Glutamatergic neuron (in vitro differentiated cells): Measurements from ENCODE around the gene SMIM22. TPM values are rescaled to one million over a fixed set of nuclear protein-coding genes. Genes with fewer than 3 reads are reported as not detected.

ENCODE experiments used
- DNase-seq: peaks from one replicate; pipeline ENCODE4 v3.0.0; 2022
- H3K27ac Mint-ChIP-seq: one replicate; pipeline ENCODE4 v1.8.0; 2020; ENCODE audit warnings: mild to moderate bottlenecking, mixed read lengths, inconsistent platforms; ENCODE audit not compliant: unreplicated experiment
- H3K27me3 Mint-ChIP-seq: one replicate; pipeline ENCODE4 v1.8.0; 2020; ENCODE audit warnings: mild to moderate bottlenecking, moderate library complexity, mixed read lengths, inconsistent platforms; ENCODE audit not compliant: unreplicated experiment
- H3K36me3 Mint-ChIP-seq: one replicate; pipeline ENCODE4 v1.8.0; 2020; ENCODE audit warnings: mild to moderate bottlenecking, mixed read lengths, inconsistent platforms; ENCODE audit not compliant: unreplicated experiment
- H3K4me1 Mint-ChIP-seq: one replicate; pipeline ENCODE4 v1.8.0; 2020; ENCODE audit warnings: mild to moderate bottlenecking, low read depth, mixed read lengths, inconsistent platforms; ENCODE audit not compliant: unreplicated experiment
- H3K4me3 Mint-ChIP-seq: one replicate; pipeline ENCODE4 v1.8.0; 2020; ENCODE audit warnings: mild to moderate bottlenecking, mixed read lengths, inconsistent platforms; ENCODE audit not compliant: unreplicated experiment
- H3K9me3 Mint-ChIP-seq: one replicate; pipeline ENCODE4 v1.8.0; 2020; ENCODE audit warnings: mild to moderate bottlenecking, moderate library complexity, mixed read lengths, inconsistent platforms; ENCODE audit not compliant: unreplicated experiment
- total RNA-seq: library from RNA; stranded (reverse); fragmentation: NEBNext Ultra II Directional; extraction: Animal tissue kit (Norgen Biotek cat#: 25700); gene quantifications from one replicate; pipeline ENCODE4 v1.2.1, GENCODE V29; 2021; ENCODE audit not compliant: unreplicated experiment
- TF ChIP-seq, protein P1 (sequence below): fragments of 200-600 bp; sonication (generic); IDR thresholded peaks from one replicate; pipeline ENCODE4 v1.5.0; 2021; ENCODE audit not compliant: partially characterized antibody, unreplicated experiment

SMIM22 gene
- total RNA-seq, 1 donor from 2014 or later: not detected

DNA sequence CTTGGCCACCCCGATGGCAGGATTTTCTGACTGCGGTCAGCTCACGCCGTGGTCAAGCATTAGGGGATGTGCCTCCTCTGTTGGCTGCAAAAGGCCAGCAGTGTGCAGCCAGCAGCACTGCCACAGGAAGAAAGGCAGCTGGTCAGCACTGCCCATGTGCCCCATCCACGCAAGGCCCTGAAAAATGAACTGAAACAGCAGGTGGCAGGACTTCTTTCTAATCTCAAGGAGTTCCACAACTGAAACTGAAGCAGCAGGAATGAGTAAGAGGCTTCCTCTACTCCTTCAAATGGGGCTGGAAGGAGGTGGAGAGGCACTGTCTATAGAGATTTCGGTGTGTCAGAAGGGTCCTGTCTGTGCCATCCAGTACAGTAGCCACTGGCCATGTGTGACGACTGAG, 31.4 kb upstream of the SMIM22 start:
- H3K4me3 Mint-ChIP-seq: no peak overlapping the region
- TF ChIP-seq, protein P1, sequence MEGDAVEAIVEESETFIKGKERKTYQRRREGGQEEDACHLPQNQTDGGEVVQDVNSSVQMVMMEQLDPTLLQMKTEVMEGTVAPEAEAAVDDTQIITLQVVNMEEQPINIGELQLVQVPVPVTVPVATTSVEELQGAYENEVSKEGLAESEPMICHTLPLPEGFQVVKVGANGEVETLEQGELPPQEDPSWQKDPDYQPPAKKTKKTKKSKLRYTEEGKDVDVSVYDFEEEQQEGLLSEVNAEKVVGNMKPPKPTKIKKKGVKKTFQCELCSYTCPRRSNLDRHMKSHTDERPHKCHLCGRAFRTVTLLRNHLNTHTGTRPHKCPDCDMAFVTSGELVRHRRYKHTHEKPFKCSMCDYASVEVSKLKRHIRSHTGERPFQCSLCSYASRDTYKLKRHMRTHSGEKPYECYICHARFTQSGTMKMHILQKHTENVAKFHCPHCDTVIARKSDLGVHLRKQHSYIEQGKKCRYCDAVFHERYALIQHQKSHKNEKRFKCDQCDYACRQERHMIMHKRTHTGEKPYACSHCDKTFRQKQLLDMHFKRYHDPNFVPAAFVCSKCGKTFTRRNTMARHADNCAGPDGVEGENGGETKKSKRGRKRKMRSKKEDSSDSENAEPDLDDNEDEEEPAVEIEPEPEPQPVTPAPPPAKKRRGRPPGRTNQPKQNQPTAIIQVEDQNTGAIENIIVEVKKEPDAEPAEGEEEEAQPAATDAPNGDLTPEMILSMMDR: no peak
- H3K27ac Mint-ChIP-seq: no peak overlapping the region
- H3K9me3 Mint-ChIP-seq: peaks cover 3% of the 10 kb centered on the region
- H3K4me1 Mint-ChIP-seq: peaks cover 7% of the 10 kb centered on the region
- no peaks in the 10 kb centered on the region for H3K36me3 Mint-ChIP-seq
- H3K27me3 Mint-ChIP-seq: no peaks in the 10 kb centered on the region
- DNase-seq: no peak

DNA sequence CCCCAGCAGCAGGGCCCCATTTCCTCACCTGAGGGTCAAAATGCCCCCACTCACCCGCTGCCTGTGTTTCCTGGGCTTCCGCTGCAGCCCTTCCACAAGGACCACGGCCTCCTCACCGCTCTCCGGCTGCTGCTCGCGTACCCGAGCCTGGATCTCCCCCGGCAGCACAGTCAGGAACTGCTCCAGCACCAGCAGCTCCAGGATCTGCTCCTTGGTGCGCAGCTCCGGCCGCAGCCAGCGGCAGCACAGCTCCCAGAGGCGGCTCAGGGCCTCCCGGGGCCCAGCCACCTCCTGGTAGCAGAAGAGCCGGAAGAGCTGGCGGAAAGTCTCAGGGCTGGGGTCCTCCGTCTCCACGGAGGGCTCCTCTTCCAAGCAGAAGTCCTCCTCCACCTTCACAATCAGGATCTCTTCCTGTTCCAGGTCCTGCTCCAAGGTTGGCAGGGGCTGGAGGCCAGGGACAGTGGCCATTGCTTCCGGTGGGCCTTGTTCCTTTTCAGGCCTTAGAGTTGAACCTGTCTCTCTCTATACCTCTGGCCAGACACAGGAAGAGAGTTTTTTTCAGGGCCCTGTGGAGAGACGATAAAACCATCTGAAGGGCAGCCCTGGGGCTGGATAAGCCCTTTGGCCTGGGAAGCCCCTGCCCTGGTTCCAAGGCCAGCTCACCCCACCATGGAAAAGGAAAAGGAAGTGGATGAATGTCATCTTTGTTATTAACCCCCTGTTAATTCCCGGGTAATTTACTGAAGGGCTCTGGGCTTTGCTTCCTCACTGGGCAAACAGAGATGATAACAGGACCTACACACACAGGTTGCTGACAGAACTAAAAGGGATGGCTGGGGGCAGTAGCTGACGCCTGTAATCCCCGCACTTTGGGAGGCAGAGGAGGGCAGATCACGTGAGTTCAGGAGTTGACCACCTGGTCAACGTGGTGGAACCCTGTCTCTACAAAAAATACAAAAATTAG, 29.4 kb upstream of the SMIM22 start:
- TF ChIP-seq, protein P1: no peak
- Mint-ChIP-seq H3K9me3 (peaks cover 5% of the 10 kb centered on the region), H3K27me3 (no peaks in the 10 kb centered on the region), H3K27ac (peak overlapping the region; percentile 70), H3K36me3 (no peaks in the 10 kb centered on the region), H3K4me1 (peaks cover 7% of the 10 kb centered on the region), H3K4me3 (peak overlapping the region; percentile 85)
- DNase-seq: no peak

DNA sequence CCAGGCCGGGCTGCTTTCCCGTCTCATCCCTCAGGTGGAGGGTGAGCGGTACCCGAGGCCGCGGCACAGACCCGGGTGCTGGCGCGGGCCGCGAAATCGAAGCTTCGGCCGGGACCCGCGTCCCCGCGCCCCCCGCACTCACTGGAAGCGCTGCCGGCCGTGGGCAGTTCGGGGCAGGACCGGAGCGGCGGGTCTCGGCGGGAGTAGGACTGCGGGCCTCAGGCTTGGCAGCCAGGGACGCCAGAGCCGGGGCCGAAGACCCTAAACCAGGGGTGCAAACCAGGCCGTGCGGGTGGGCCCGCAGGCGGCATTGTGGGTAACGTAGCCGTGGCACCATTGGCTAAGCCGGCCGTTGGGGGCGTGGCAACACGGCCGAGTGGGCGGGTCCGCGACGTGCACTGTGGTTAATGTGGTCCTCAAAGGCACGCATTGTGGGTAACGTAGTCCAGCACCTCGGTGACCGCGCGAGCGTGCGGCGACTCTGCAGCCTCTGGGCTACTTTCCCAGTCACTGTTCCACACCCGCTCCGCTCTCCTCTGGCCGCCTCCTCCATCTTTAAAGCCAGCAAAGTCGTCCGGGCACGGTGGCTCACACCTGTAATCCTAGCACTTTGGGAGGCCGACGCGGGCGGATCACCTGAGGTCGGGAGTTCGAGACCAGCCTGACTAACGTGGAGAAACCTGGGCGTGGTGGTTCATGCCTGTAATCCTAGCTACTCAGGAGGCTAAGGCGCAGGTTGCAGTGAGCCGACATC, 28.1 kb upstream of the SMIM22 start, which contains the start of gene ZNF500:
ZNF500 (minus strand) TSS at position 288 of the 754 bp plus-strand sequence. CDS start 1,184 bp downstream, outside the sequence.
- H3K27ac Mint-ChIP-seq: peak within 1 kb of the TSS; percentile 70
- no peaks in the 10 kb centered on the region for H3K36me3 Mint-ChIP-seq
- peaks cover 5% of the 10 kb centered on the region for H3K9me3 Mint-ChIP-seq
- TF ChIP-seq, protein P1: no peak
- H3K4me3 Mint-ChIP-seq: peak within 1 kb of the TSS; percentile 89
- H3K27me3 Mint-ChIP-seq: no peaks in the 10 kb centered on the region
- DNase-seq: peak; percentile 100
- H3K4me1 Mint-ChIP-seq: peaks cover 7% of the 10 kb centered on the region

DNA sequence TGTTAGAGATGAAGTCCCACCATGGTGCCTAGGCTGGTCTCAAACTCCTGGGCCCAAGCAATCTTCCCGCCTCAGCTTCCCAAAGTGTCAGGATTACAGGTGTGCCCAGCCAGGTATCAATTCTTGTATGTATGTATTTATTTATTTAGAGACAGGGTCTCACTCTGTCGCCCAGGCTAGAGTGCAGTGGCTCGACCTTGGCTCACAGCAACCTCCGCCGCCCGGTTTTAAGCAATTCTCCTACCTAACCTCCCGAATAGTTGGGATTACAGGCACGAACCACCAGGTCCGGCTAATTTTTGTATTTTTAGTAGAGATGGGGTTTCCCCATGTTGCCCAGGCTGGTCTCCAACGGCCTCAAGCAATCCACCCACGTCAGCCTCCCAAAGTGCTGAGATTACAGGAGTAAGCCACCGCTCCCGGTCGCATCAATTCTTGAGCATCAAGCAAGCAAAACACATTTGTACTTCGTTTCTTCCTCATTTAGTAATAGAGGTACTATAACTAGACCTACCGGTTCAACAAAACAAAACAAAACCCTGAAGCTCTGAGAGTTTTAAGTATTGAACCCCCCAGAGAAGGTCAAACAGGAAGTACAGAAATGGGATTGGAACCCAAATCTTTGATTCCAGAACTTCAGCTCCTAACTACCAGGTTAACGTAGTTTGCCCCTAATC, 27.2 kb upstream of the SMIM22 start:
- Mint-ChIP-seq H3K4me1 (peaks cover 7% of the 10 kb centered on the region), H3K9me3 (peaks cover 5% of the 10 kb centered on the region), H3K4me3 (peak overlapping the region; percentile 89), H3K27ac (peak overlapping the region; percentile 59), H3K27me3 (no peaks in the 10 kb centered on the region), H3K36me3 (no peaks in the 10 kb centered on the region)
- no peak for DNase-seq
- TF ChIP-seq, protein P1: no peak
